NCI-H1105 treated with DMSO at 0.1 percent for 48 hours (cell line): Measurements from ENCODE around the gene GMPPA.

Experiments used
- DNase-seq: peaks from one replicate; lab custom pipeline; 2025; lab: John Stamatoyannopoulos, UW

GMPPA gene

GRCh38 chr2:219486380-219486959 lies 12.2 kb upstream of the GMPPA start:
- DNase-seq, result no peak

GRCh38 chr2:219488149-219488843 lies 10.4 kb upstream of the GMPPA start:
- no peak for DNase-seq

- DNase-seq, result no peak
Measured at GRCh38 chr2:219488844-219489194, 9.9 kb upstream of the GMPPA start.

- no peak for DNase-seq
Measured at GRCh38 chr2:219489315-219489714, 9.4 kb upstream of the GMPPA start.

- no peak for DNase-seq
Measured at GRCh38 chr2:219490186-219490585, 8.5 kb upstream of the GMPPA start.

- DNase-seq, result no peak
Measured at GRCh38 chr2:219490600-219491130, 8.0 kb upstream of the GMPPA start.

- no peak for DNase-seq
Measured at GRCh38 chr2:219491278-219491963, 7.3 kb upstream of the GMPPA start.

- no peak for DNase-seq
Measured at GRCh38 chr2:219492575-219492974, 6.1 kb upstream of the GMPPA start.

- DNase-seq, result no peak
Measured at GRCh38 chr2:219493086-219493485, 5.6 kb upstream of the GMPPA start.

GRCh38 chr2:219494952-219495530 lies 3.6 kb upstream of the GMPPA start:
- DNase-seq, result no peak

GRCh38 chr2:219495531-219496122 lies 3.1 kb upstream of the GMPPA start:
- peak; percentile 51 for DNase-seq

- no peak for DNase-seq
Measured at GRCh38 chr2:219496247-219496824, 2.4 kb upstream of the GMPPA start.

GRCh38 chr2:219496825-219497494 lies 1.7 kb upstream of the GMPPA start:
- DNase-seq, result no peak

GRCh38 chr2:219497495-219498279 lies 1.0 kb upstream of the GMPPA start:
- DNase-seq, result no peak

- no peak for DNase-seq
Measured at GRCh38 chr2:219499058-219499307, 292 bp downstream of the GMPPA start.

- no peak for DNase-seq
Measured at GRCh38 chr2:219499555-219499954, 864 bp downstream of the GMPPA start.

- DNase-seq, result no peak
Measured at GRCh38 chr2:219500135-219500534, 1.4 kb downstream of the GMPPA start.

- DNase-seq, result no peak
Measured at GRCh38 chr2:219501849-219502248, 3.2 kb downstream of the GMPPA start.

GRCh38 chr2:219502618-219503017 lies 3.9 kb downstream of the GMPPA start:
- DNase-seq, result no peak

- DNase-seq, result no peak
Measured at GRCh38 chr2:219505585-219505984, 6.9 kb downstream of the GMPPA start.
